Iris pigment epithelial cell (primary cell): ENCODE measurements around the gene TRIM37.

Source experiments
- DNase-seq: peaks from one replicate; pipeline ENCODE4 v3.0.0-alpha.2; 2011; ENCODE audit warnings: low read depth

TRIM37 gene

DNA sequence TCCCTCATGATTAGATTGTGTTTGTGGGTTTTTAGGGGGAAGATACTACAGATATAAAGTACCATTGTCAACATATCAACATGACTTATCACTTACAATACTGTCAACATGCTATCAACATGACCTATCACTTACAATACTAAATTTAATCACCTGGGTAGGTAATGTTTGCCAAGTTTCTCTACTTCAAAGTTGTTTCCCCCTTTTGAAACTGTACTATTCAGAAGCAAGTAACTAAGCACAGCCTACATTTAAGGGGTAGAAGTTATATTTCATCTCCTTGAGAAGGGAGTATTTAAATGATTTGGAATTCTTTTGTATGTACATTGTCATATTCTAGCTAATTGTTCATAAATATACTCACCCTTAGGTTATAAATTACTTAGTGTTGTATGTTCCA, 68.7 kb downstream of the TRIM37 start:
- no peak for DNase-seq

DNA sequence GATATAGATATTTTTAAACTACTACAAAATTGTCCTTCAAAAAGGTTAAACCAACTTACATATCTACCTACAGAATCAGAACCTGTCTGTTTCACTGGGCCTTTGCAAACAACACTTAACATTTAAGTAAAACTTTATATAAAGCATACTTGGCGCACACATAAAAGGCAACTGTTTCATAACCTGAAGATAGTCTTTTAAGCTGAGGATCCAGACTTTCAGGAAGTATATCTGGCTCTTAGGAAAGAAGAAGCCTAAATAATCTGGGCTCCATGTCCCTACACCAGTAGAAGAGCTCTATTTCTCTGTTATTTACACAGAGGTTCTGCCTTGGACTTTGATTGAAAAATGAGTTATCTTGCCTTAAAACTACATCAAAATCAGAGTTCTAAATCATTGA, 75.9 kb downstream of the TRIM37 start:
- DNase-seq, result no peak

DNA sequence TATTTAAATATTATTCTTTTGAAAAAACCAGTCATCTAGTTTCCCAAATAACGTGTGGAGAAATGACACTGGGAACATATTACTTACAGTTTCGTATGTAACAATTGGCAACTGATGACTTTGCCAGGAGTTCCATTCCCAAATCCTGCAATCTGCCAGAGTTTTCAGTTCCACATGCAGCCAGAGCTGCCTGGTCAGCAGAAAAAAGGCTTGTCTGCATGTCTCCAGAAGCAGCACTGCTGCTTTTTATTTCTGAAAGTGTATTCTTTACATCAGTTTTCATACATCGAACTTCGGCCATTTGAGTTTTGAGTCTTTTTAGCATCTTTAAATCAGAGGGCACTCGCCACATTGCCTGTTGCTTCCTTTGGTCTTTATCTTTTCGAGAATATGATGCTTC, 78.4 kb downstream of the TRIM37 start:
- DNase-seq, result no peak

- peak; percentile 2 for DNase-seq
These were observed 78.9 kb downstream of the TRIM37 start for GRCh38 chr17:59027750-59028149.

DNA sequence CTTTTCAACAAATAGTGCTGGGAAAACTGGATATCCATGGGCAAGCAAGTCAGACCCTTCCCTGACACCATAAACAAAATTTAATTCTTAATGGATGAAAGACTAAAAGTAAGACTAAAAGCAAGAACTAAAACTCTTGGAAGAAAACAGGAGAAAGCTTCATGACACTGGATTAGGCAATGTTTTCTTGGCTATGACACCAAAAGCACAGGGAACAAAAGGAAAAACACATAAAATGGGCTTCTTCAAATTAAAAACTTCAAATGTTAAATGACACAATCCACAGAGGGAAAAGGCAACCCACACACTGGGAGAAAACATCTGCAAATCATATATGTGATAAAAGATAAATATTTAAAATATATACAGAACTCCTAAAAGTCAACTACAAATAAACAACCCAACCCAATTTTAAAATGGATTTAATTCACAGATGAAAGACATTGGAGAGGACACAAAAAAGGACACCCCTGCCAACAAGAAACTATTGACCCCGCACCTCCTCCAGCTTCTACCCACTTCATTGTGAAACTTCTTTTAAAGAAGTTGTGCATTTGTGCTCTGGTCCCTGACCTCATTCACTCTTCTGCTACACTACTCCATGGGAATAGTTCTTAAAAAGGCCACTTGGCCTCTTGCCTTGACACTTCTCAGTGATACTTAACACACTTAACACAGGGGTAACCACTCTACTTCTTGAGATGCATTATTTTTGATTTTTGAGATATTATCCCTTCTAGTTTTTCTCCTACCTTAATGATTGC, 80.3 kb downstream of the TRIM37 start:
- DNase-seq, result no peak

DNA sequence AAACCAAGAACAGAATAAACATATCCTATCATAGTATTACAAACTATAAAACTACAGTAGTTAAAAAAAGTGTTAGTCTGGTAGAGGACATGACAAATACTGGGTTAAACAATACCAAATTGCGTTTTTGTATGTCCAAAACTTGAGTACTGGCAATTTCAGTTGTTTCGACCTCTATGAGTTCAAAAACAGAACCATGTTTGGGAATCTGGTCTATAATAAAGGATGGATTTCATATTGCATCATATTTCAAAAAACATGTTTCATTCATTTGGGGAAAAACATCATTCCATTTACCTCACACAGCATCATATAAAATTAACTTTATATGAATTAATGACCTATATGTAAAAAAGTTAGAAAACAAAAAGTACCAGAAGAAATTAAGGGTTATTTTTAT, 81.8 kb downstream of the TRIM37 start:
- DNase-seq, result no peak

- DNase-seq, result no peak
These were observed 88.7 kb downstream of the TRIM37 start for GRCh38 chr17:59018019-59018418.

- no peak for DNase-seq
These were observed 94.7 kb downstream of the TRIM37 start for GRCh38 chr17:59011975-59012374.

DNA sequence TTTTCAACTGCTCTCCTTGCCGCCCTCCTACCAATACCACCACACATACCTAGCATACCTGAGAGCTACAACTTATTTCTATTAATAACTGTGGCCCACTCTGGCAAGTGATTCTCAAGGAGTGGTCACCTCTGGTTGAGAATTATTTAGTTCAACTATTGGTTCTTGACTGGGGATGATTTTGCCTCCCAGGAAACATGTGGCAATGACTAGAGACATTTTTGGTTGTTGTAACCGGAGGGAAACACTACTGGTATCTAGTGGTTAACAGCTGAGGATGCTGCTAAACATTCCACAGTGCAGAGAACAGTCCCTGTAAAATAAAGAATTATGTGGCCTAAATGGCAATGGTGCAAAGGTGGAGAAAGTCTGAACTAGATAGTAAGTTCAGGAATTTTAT, 96.7 kb downstream of the TRIM37 start:
- peak; percentile 5 for DNase-seq

DNA sequence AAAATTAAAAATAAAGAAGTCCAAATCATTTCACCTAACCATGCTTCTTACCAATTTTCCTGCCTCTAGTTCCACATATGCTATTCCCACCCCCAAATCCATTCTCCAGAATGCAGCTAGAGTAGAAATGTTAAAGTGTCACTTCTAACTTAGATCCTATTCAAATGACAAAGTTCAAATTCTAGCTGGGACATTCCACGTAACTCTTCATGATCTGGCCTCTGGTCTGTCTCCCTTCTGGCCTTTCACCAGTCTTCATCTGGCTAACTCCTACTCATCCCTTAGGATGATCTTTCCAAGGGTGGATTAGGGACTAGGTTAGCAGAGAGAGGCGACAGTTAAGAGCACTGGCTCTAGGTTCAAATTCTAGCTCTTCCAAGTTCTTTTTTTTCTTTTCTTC, 97.9 kb downstream of the TRIM37 start:
- no peak for DNase-seq

- no peak for DNase-seq
These were observed 98.7 kb downstream of the TRIM37 start for GRCh38 chr17:59007995-59008394.

DNA sequence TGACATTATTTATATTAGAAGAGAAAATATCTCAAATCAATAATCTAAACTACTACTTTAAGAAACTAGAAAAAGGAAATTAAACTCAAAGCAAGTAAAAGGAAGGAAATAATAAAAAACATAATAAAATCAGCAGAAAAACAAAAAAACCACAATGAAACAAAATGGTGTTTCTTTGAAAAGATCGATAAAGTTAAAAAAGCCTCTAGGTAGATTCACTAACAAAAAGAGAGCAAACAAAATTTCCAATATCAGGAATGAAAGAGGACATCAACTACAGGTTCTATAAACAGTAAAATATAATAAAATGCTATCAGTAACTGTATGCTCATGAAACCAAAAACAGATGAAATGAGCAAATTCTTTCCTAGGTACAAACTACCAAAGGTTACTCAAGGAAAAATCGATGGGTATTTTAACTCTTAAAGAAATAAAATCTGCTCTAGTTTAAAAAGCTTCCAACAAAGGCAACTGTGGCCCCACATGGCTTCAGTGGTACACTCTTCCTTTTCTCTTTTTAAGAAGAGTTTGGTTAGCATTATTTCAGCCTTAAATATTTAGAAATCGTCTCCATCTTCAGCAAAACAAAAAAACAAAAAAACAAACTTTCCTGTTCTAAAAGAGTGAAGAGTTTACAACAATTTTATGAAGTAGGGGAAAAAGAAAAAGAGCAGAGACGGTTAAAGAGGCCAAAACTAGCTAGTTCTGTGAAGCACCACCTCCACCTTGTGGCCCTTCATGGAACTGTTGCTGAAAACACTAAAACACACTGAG, 102.2 kb downstream of the TRIM37 start:
- DNase-seq, result peak; percentile 53

GRCh38 chr17:59003860-59004259, 102.8 kb downstream of the TRIM37 start:
- DNase-seq, result no peak

GRCh38 chr17:59002848-59003247, 103.8 kb downstream of the TRIM37 start:
- DNase-seq, result peak; percentile 24

- DNase-seq, result no peak
These were observed 104.6 kb downstream of the TRIM37 start for GRCh38 chr17:59002126-59002525.

GRCh38 chr17:59001158-59001814, 105.4 kb downstream of the TRIM37 start:
- peak; percentile 75 for DNase-seq

DNA sequence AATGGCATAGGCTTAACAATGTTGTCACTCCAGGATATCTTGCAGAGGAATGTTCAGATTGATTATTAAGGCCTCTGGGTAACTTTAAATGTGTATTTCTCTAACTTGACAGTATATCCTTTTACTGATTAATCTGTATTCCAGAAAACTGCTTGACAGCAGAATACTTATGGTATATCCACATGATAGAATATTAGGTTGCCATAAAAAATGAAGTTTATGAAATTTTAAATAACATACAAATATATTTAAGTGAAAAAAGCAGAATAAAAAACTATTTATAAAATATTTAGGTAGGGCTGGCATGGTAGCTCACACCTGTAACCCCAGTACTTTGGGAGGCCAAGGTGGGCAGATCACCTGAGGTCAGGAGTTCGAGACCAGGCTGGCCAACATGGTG, 106.7 kb downstream of the TRIM37 start:
- no peak for DNase-seq

GRCh38 chr17:58999500-58999899, 107.2 kb downstream of the TRIM37 start:
- no peak for DNase-seq

DNA sequence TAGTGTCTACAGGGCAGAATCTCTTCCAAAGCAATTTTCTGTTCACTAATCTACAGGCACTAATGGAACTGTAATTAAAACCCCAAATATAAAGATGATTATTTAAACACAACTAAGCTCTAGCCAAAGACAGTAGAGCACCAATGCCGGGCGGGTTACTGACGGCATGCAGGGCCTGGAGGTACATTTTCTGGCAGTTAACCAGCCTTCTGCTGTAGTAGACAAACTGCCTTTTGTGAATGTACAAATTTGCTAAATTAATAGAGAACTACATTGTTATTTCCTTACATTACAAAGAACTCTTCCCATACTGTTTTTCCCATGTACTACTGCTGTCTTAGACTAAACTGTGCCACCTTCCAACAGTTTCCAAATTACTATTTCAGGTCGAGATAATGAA, 107.8 kb downstream of the TRIM37 start:
- no peak for DNase-seq

DNA sequence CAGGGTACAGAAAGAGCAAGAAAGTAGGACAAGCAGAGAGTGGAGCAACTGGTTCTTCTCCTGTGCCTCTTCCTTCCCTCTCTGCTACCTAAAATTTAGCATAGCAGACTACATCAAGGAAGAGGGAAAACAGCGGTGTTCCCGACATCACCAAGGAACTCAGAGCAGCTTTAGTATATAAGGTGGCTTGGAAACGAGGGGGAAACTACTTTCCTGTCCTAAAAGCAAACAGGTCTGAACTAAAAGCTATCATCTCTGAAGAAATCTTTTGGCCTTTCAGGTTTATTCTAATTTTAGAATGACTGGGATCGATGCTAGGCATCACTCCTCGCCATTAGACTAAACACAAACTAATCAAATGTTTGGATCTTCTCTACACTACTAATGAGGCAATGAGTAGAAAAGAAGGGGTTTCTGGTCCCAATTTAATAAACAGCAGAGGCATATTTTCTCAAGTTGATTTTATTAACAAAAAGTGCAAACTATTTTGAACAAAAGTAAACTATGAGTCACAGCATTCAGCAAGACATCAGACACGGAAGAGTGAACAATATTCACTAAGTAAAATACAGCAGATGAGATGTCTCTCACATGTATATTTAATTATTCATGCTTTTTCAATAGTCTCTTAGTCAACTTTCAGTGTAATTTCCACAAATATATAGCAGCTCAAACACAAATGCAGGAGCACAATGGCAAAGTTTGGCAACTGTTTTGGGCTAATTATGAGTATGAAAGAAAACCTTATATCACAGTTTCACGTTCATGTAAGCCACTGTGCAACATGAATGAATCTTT, 108.7 kb downstream of the TRIM37 start:
- DNase-seq, result peak; percentile 31

DNA sequence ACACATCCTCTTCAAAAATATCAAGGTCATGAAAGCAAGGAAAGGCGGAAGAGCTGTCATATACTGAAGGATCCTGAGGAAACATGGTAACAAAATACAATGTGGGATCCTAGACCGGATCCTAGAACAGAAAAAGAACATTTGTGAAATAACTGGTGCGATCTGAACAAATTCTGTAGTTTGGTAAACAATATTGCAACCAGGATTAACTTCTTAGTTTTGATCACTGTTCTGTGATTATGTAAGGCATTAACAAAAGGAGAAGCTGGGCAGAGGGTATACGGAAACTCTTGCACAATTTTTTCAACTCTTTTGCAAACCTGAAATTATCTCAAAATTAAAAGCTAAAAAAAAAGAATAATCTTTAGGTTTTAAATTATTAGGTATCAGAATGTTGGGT, 109.7 kb downstream of the TRIM37 start:
- no peak for DNase-seq

GRCh38 chr17:58995247-58995940, 111.3 kb downstream of the TRIM37 start:
- peak; percentile 13 for DNase-seq
